ENCODE measurements around the gene PLEKHM3.

- TF ChIP-seq POLR2A (IDR thresholded peaks at IDR 0.05; ENCODE audit: low read depth, low read length) (no peak), POLR2AphosphoS5 (IDR thresholded peaks at IDR 0.05; ENCODE audit: low read depth, low read length) (no peak)
Observed at GRCh38 chr2:208006337-208006736, 19.0 kb downstream of the PLEKHM3 start.

All from GM12891 (cell line).